HG02973 (cell line): ENCODE measurements around the gene PFDN2.

Source experiments
- ATAC-seq: cut with Tn5 transposase; IDR thresholded peaks from one replicate; pipeline ENCODE4 v1.9.1; 2021; ENCODE audit warnings: moderate library complexity; ENCODE audit not compliant: unreplicated experiment

The PFDN2 gene

GRCh38 chr1:161106431-161106830 is 11.4 kb downstream of the PFDN2 start:
- ATAC-seq: no peak

GRCh38 chr1:161100556-161100955 is 17.3 kb downstream of the PFDN2 start:
- no peak for ATAC-seq

- no peak for ATAC-seq
Measured at GRCh38 chr1:161099090-161099802, 18.6 kb downstream of the PFDN2 start.

- peak; percentile 63 for ATAC-seq
Measured at GRCh38 chr1:161098210-161099068, 19.4 kb downstream of the PFDN2 start, which contains the start of gene KLHDC9. TSS of gene KLHDC9 (plus strand) at chr1:161098361. CDS start at chr1:161098536, 175 bp downstream.

GRCh38 chr1:161096530-161096929 is 21.3 kb downstream of the PFDN2 start:
- no peak for ATAC-seq

GRCh38 chr1:161096015-161096414 is 21.8 kb downstream of the PFDN2 start:
- ATAC-seq: no peak

- no peak for ATAC-seq
Measured at GRCh38 chr1:161095230-161095629, 22.6 kb downstream of the PFDN2 start.

GRCh38 chr1:161094481-161094880 is 23.4 kb downstream of the PFDN2 start:
- ATAC-seq: no peak

GRCh38 chr1:161092621-161093028 is 25.2 kb downstream of the PFDN2 start:
- ATAC-seq: no peak

- ATAC-seq: no peak
Measured at GRCh38 chr1:161091796-161092507, 25.9 kb downstream of the PFDN2 start.

GRCh38 chr1:161091093-161091492 is 26.7 kb downstream of the PFDN2 start:
- ATAC-seq: no peak

- ATAC-seq: no peak
Measured at GRCh38 chr1:161090617-161091016, 27.2 kb downstream of the PFDN2 start.

GRCh38 chr1:161089938-161090337 is 27.9 kb downstream of the PFDN2 start:
- ATAC-seq: no peak

GRCh38 chr1:161089251-161089924 is 28.4 kb downstream of the PFDN2 start, which contains the start of gene NECTIN4:
TSS of gene NECTIN4 (minus strand) at chr1:161089558. CDS start at chr1:161089296, 262 bp downstream.
- ATAC-seq: no peak

- ATAC-seq: no peak
Measured at GRCh38 chr1:161088587-161089110, 29.2 kb downstream of the PFDN2 start.

- no peak for ATAC-seq
Measured at GRCh38 chr1:161086457-161086856, 31.4 kb downstream of the PFDN2 start.

GRCh38 chr1:161085165-161085564 is 32.7 kb downstream of the PFDN2 start:
- no peak for ATAC-seq

- ATAC-seq: no peak
Measured at GRCh38 chr1:161084597-161084988, 33.2 kb downstream of the PFDN2 start.

GRCh38 chr1:161083748-161084596 is 33.9 kb downstream of the PFDN2 start:
- no peak for ATAC-seq
